H1 (cell line): Measurements from ENCODE around the gene CHST2. TPM values are rescaled to one million over a fixed set of nuclear protein-coding genes. Genes with fewer than 3 reads are reported as not detected.

Experiments used
- EGR1 ChIP-seq: IDR thresholded peaks from 2 replicates; pipeline ENCODE4 v1.6.1; 2011; ENCODE audit warnings: low read depth, low read length, borderline replicate concordance
- RFX5 ChIP-seq: IDR thresholded peaks from 2 replicates; pipeline ENCODE4 v1.6.1; 2011; ENCODE audit warnings: low read depth, low read length, improper control_type of control experiment, borderline replicate concordance
- SIN3A ChIP-seq, 2 experiments: IDR thresholded peaks in 1 of 2; conservative IDR thresholded peaks in 1 of 2; 2 replicates each; pipeline ENCODE4 v1.6.1; 2011 to 2012; ENCODE audit warnings: low read length in 2 of 2, improper control_type of control experiment in 1 of 2, low read depth in 1 of 2, mild to moderate bottlenecking in 1 of 2
- polyA plus RNA-seq, 7 experiments: library from polyadenylated mRNA; depleted of rRNA in 3 of 7; stranded (reverse) in 5 of 7; unstranded in 2 of 7; fragments of >200 nt in 5 of 7; fragments of 200-250 nt in 2 of 7; gene quantifications; 1 replicate in 5 of 7; 2 replicates in 1 of 7; 4 replicates in 1 of 7; pipeline versions ENCODE4 v1.2.1 to v1.2.3, GENCODE V29; 2011 to 2013; ENCODE audit warnings: missing spikeins in 2 of 7, mixed read lengths in 2 of 7
- total RNA-seq: library from RNA; stranded (reverse); fragmentation: NEBNext Ultra II Directional; extraction: Animal tissue kit (Norgen Biotek cat#: 25700); gene quantifications from 2 replicates; pipeline ENCODE4 v1.2.1, GENCODE V29; 2021

CHST2 gene
- total and polyA plus RNA-seq, 2 of the 8 experiments (the other 6 are each of a cell fraction or from before 2014, with no cell fraction given): 3.2 to 15.1 TPM

GRCh38 chr3:143110371-143110770 lies 9.2 kb upstream of the CHST2 start (continued):
- no peak for TF ChIP-seq SIN3A (conservative IDR thresholded peaks at IDR 0.05 in 1 of 2, IDR thresholded peaks at IDR 0.05 in 1 of 2; ENCODE audit: low read depth in 1 of 2, low read length in 2 of 2)
- no peak for TF ChIP-seq EGR1
- TF ChIP-seq RFX5: no peak
